EL (cell line): Measurements from ENCODE around the gene SLC41A3.
A peak's percentile ranks its signal among the peaks of the same experiment; 100 is the strongest.
"Not testable (repeated sequence)": the region's sequence is repeated elsewhere in the genome, so short reads cannot be mapped to it uniquely, and the experiment has no call there.

Source experiments
- DNase-seq: peaks from one replicate; pipeline ENCODE4 v3.0.0-alpha.2; 2016

The SLC41A3 gene

GRCh38 chr3:126025116-126025729 is 58.7 kb downstream of the SLC41A3 start:
- no peak for DNase-seq

- no peak for DNase-seq
Measured at GRCh38 chr3:126024049-126024854, 59.7 kb downstream of the SLC41A3 start.

GRCh38 chr3:126023390-126023789 is 60.5 kb downstream of the SLC41A3 start:
- DNase-seq, result no peak

GRCh38 chr3:126022741-126023359 is 61.1 kb downstream of the SLC41A3 start:
- no peak for DNase-seq

- DNase-seq, result no peak
Measured at GRCh38 chr3:126021702-126022101, 62.2 kb downstream of the SLC41A3 start.

- DNase-seq, result no peak
Measured at GRCh38 chr3:126021224-126021623, 62.7 kb downstream of the SLC41A3 start.

GRCh38 chr3:126019683-126020082 is 64.2 kb downstream of the SLC41A3 start:
- DNase-seq, result no peak

- no peak for DNase-seq
Measured at GRCh38 chr3:126018995-126019394, 64.9 kb downstream of the SLC41A3 start.

GRCh38 chr3:126018545-126018944 is 65.4 kb downstream of the SLC41A3 start:
- DNase-seq, result no peak

GRCh38 chr3:126017362-126017761 is 66.6 kb downstream of the SLC41A3 start:
- no peak for DNase-seq

GRCh38 chr3:126016616-126017015 is 67.3 kb downstream of the SLC41A3 start:
- no peak for DNase-seq

GRCh38 chr3:126015075-126015474 is 68.8 kb downstream of the SLC41A3 start:
- DNase-seq, result no peak

GRCh38 chr3:126014252-126014651 is 69.7 kb downstream of the SLC41A3 start:
- peak; percentile 74 for DNase-seq

- DNase-seq, result peak; percentile 31
Measured at GRCh38 chr3:126013751-126014156, 70.2 kb downstream of the SLC41A3 start.

GRCh38 chr3:126009181-126009580 is 74.7 kb downstream of the SLC41A3 start:
- no peak for DNase-seq

- no peak for DNase-seq
Measured at GRCh38 chr3:126008219-126008618, 75.7 kb downstream of the SLC41A3 start.

- DNase-seq, result peak; percentile 88
Measured at GRCh38 chr3:126005951-126006350, 78.0 kb downstream of the SLC41A3 start.

GRCh38 chr3:126004692-126005091 is 79.2 kb downstream of the SLC41A3 start:
- no peak for DNase-seq

GRCh38 chr3:126004217-126004616 is 79.7 kb downstream of the SLC41A3 start:
- no peak for DNase-seq

- no peak for DNase-seq
Measured at GRCh38 chr3:126003447-126004190, 80.3 kb downstream of the SLC41A3 start.

- DNase-seq, result no peak
Measured at GRCh38 chr3:126002189-126002588, 81.7 kb downstream of the SLC41A3 start.

- not testable (repeated sequence) for DNase-seq
Measured at GRCh38 chr3:125996751-125997150, 87.2 kb downstream of the SLC41A3 start.

GRCh38 chr3:125990253-125990970 is 93.5 kb downstream of the SLC41A3 start:
- peak; percentile 87 for DNase-seq
